GM23338 (cell line): ENCODE data around the gene PDGFRB.

Experiments
- CREB1 ChIP-seq: fragments of 250-450 bp; sonication (Bioruptor Pico); IDR thresholded peaks from 2 replicates; pipeline ENCODE4 v1.5.0; 2020; ENCODE audit warnings: low read depth, mild to moderate bottlenecking, moderate library complexity
- CTCF ChIP-seq, 2 experiments: fragments of 200-600 bp in 1 of 2; sonication (generic) in 1 of 2; conservative IDR thresholded peaks; 2 replicates each; pipeline versions ENCODE4 v1.5.1 to v1.6.1; 2016 to 2017; ENCODE audit warnings: antibody characterized with exemption in 2 of 2, low read depth in 2 of 2, mild to moderate bottlenecking in 2 of 2, moderate library complexity in 1 of 2
- EZH2 ChIP-seq: fragments of 200-600 bp; sonication (generic); IDR thresholded peaks from one replicate; pipeline ENCODE4 v1.8.0; 2017; ENCODE audit warnings: antibody characterized with exemption, mild to moderate bottlenecking, low read depth; ENCODE audit not compliant: unreplicated experiment
- JUNB ChIP-seq: IDR thresholded peaks from one replicate; pipeline ENCODE4 v1.6.1; 2016; ENCODE audit warnings: antibody characterized with exemption; ENCODE audit not compliant: unreplicated experiment
- NANOG ChIP-seq: IDR thresholded peaks from 2 replicates; pipeline ENCODE4 v1.6.1; 2016; ENCODE audit warnings: antibody characterized with exemption, borderline replicate concordance
- POLR2AphosphoS5 ChIP-seq: IDR thresholded peaks from 2 replicates; pipeline ENCODE4 v1.6.1; 2016; ENCODE audit warnings: antibody characterized with exemption, low read depth
- STAT1 ChIP-seq: IDR thresholded peaks from one replicate; pipeline ENCODE4 v1.6.1; 2016; ENCODE audit warnings: antibody characterized with exemption; ENCODE audit not compliant: unreplicated experiment
- ZNF114 ChIP-seq: fragments of 250-450 bp; sonication (Bioruptor Pico); IDR thresholded peaks from 2 replicates; pipeline ENCODE4 v1.5.0; 2020; ENCODE audit warnings: mild to moderate bottlenecking, moderate library complexity
- ZNF331 ChIP-seq: fragments of 250-450 bp; sonication (Bioruptor Pico); IDR thresholded peaks from 2 replicates; pipeline ENCODE4 v1.5.0; 2020; ENCODE audit warnings: low read depth, mild to moderate bottlenecking, moderate library complexity

GRCh38 chr5:150144246-150144801 lies 11.3 kb downstream of the PDGFRB start:
- TF ChIP-seq CTCF (conservative IDR thresholded peaks at IDR 0.05; ENCODE audit: low read depth in 2 of 2) (no peak), CREB1 (CRISPR knock-in tag) (no peak), POLR2AphosphoS5 (no peak), EZH2 (no peak), NANOG (no peak), ZNF331 (CRISPR knock-in tag) (no peak), ZNF114 (CRISPR knock-in tag) (no peak), JUNB (no peak), STAT1 (no peak)
